ENCODE results near the gene SLC35G1. TPM values are rescaled to one million over a fixed set of nuclear protein-coding genes. Genes with fewer than 3 reads are reported as not detected.
A peak's percentile ranks its signal among the peaks of the same experiment; 100 is the strongest.

SLC35G1 gene, protein sequence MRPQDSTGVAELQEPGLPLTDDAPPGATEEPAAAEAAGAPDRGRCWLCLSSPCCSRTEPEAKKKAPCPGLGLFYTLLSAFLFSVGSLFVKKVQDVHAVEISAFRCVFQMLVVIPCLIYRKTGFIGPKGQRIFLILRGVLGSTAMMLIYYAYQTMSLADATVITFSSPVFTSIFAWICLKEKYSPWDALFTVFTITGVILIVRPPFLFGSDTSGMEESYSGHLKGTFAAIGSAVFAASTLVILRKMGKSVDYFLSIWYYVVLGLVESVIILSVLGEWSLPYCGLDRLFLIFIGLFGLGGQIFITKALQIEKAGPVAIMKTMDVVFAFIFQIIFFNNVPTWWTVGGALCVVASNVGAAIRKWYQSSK
- 10 to 100 TPM in 1 of 9 donors, 1 to 10 TPM in 8; 1.1 to 11.2 (median 3.0) TPM for total RNA-seq
- polyA plus RNA-seq, result 1 to 10 TPM; 1.8 to 6.9 (median 2.7) TPM
- long read RNA-seq, donor 1, partial matches to known transcripts, result 0 of 2 reads
- long read RNA-seq, donor 1, other reads (novel, unspliced or antisense), result 0 of 2 reads
- long read RNA-seq, donor 2, result 0 reads
- long read RNA-seq, donor 3, partial matches to known transcripts, result 0 of 1 reads
- long read RNA-seq, donor 3, other reads (novel, unspliced or antisense), result 0 of 1 reads
- long read RNA-seq, donor 4, partial matches to known transcripts, result 0 of 3 reads
- long read RNA-seq, donor 4, other reads (novel, unspliced or antisense), result 2 of 3 reads
- long read RNA-seq, donor 5, partial matches to known transcripts, result 0 of 5 reads
- long read RNA-seq, donor 5, other reads (novel, unspliced or antisense), result 1 of 5 reads
- long read RNA-seq, donor 6, partial matches to known transcripts, result 0 of 2 reads
- long read RNA-seq, donor 6, other reads (novel, unspliced or antisense), result 0 of 2 reads
- long read RNA-seq, donor 7, result 0 reads
- long read RNA-seq, donor 8, partial matches to known transcripts, result 0 of 4 reads
- long read RNA-seq, donor 8, other reads (novel, unspliced or antisense), result 0 of 4 reads
- long read RNA-seq, donor 9, partial matches to known transcripts, result 0 of 2 reads
- long read RNA-seq, donor 9, other reads (novel, unspliced or antisense), result 0 of 2 reads
- long read RNA-seq, donor 10, partial matches to known transcripts, result 0 of 1 reads
- long read RNA-seq, donor 10, other reads (novel, unspliced or antisense), result 0 of 1 reads

DNA sequence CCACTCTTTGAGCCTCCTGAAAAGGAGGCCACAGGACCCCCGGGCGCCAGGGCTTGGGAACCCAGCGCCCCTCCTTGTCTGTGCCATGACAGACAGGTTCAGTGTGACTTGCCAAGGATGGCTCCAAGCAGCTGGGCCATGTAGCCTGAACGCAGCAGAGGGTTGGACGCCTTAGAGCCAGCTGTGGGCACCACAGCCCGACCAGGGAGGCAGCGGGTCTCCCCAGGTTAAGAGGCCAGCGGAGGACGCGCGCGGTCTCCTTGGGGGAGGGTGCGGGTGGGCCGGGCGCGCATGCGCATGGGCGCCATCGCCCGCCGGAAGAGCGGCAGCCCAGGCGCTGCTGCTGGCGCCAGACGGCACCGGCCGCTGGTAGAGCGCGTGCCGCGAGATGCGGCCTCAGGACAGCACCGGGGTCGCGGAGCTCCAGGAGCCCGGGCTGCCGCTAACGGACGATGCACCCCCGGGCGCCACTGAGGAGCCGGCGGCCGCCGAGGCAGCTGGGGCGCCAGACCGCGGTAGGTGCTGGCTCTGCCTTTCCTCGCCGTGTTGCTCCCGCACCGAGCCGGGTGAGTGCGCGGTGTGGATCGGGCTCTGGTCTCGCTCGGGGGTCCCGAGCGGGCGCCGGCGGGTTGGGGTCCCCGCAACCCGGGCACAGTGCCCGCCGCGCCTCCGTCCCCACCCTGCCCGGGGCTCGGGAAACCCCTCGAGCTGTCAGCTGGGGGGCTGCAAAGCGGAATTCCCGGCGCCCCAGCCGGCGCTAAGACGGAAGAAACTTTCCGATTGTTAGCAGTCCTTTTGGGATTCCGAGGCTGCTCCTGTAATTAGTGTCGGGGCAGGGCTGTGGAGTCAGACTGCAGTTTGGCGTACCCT is at the start of gene SLC35G1:
SLC35G1 (plus strand) TSS at position 333 of the 870 bp plus-strand sequence; CDS start at position 389, 56 bp downstream.
- H3K27ac ChIP-seq, result peak within 1 kb of the TSS in 3 of 5 donors; percentile 13 to 66 (median 17)
- no peaks in the 10 kb centered on the region for H3K36me3 ChIP-seq (replicated peaks in 1 of 2)
- no peaks in the 10 kb centered on the region for H3K27me3 ChIP-seq
- no peaks in the 10 kb centered on the region for H3K9me3 ChIP-seq (replicated peaks in 1 of 3)
- TF ChIP-seq, protein P1, sequence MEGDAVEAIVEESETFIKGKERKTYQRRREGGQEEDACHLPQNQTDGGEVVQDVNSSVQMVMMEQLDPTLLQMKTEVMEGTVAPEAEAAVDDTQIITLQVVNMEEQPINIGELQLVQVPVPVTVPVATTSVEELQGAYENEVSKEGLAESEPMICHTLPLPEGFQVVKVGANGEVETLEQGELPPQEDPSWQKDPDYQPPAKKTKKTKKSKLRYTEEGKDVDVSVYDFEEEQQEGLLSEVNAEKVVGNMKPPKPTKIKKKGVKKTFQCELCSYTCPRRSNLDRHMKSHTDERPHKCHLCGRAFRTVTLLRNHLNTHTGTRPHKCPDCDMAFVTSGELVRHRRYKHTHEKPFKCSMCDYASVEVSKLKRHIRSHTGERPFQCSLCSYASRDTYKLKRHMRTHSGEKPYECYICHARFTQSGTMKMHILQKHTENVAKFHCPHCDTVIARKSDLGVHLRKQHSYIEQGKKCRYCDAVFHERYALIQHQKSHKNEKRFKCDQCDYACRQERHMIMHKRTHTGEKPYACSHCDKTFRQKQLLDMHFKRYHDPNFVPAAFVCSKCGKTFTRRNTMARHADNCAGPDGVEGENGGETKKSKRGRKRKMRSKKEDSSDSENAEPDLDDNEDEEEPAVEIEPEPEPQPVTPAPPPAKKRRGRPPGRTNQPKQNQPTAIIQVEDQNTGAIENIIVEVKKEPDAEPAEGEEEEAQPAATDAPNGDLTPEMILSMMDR (IDR thresholded peaks at IDR 0.05), result no peak
- TF ChIP-seq POLR2A (IDR thresholded peaks at IDR 0.05), result peak; percentile 49 to 70
- intact Hi-C loops (cut with DNase I), result no loop called here
- DNase-seq, result peak; percentile 50 to 76 (median 62)
- H3K4me1 ChIP-seq (replicated peaks in 1 of 2), result peaks cover 0 to 4% of the 10 kb centered on the region in 2 donors
- WGBS, 4 donors, result 0 to 1% (median 1%) methylated on average over 12 to 82 of the region's 82 CpGs
- H3K4me3 ChIP-seq, result peak within 1 kb of the TSS; percentile 19 to 90 (median 58)

DNA sequence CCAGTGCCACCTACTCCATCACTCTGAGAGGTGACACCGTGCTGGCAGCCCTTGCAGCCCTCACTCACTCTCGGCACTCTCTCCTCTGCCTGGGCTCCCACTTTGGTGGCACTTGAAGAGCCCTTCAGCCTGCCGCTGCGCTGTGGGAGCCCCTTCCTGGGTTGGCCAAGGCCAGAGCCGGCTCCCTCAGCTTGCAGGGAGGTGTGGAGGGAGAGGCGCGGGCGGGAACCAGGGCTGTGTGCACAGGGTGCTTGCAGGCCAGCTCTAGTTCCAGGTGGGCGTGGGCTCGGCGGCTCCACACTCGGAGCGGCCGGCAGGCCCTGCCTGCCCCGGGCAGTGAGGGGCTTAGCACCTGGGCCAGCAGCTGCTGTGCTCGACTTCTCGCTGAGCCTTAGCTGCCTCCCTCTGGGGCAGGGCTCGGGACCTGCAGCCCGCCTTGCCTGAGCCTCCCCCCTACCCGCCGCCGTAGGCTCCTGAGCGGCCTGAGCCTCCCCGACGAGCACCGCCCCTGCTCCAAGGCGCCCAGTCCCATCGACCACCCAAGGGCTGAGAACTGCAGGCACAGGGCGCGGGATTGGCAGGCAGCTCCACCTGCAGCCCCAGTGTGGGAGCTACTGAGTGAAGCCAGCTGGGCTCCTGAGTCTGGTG is 48.7 kb upstream of the SLC35G1 start:
- Histone ChIP-seq H3K27ac (no peak overlapping the region), H3K4me3 (no peak overlapping the region), H3K9me3 (replicated peaks in 1 of 3) (no peaks in the 10 kb centered on the region), H3K4me1 (replicated peaks in 1 of 2) (no peaks in the 10 kb centered on the region), H3K27me3 (no peaks in the 10 kb centered on the region), H3K36me3 (replicated peaks in 1 of 2) (no peaks in the 10 kb centered on the region)
- no peak for DNase-seq
- TF ChIP-seq, protein P1 (IDR thresholded peaks at IDR 0.05), result no peak
- TF ChIP-seq POLR2A (IDR thresholded peaks at IDR 0.05), result no peak
- WGBS, 4 donors, result 82 to 96% (median 91%) methylated on average over 9 to 30 of the region's 30 CpGs
- intact Hi-C loops (cut with DNase I), result no loop called here

DNA sequence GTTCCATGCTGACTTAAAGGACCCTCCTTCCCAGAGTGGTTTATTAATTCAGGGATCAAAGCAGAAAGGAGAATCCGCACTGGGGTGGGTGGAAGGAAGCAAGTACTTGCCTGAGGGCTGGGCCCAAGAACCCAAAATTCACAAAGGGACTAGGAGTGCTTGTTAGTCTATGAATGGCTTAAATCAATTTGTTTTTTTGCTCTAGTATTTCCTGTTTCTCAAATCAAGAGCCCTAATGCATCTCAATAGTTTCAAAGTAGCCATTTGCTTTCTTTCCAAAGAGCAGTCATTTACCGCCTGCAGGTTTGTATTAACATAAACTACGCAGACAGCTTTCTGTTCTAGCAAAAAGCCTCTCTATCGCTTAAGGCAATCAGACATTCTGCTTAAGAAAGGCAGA is 44.2 kb upstream of the SLC35G1 start:
- 84 to 90% (median 86%) methylated on average over 4 of the region's 4 CpGs for WGBS, 4 donors
- H3K27me3 ChIP-seq, result no peaks in the 10 kb centered on the region
- DNase-seq, result no peak
- no peaks in the 10 kb centered on the region for H3K36me3 ChIP-seq (replicated peaks in 1 of 2)
- intact Hi-C loops (cut with DNase I), result no loop called here
- H3K9me3 ChIP-seq (replicated peaks in 1 of 3), result no peaks in the 10 kb centered on the region
- no peak overlapping the region for H3K27ac ChIP-seq
- TF ChIP-seq POLR2A (IDR thresholded peaks at IDR 0.05), result no peak
- TF ChIP-seq, protein P1 (IDR thresholded peaks at IDR 0.05), result no peak
- no peaks in the 10 kb centered on the region for H3K4me1 ChIP-seq (replicated peaks in 1 of 2)
- H3K4me3 ChIP-seq, result no peak overlapping the region
